IPS-NIHi7 (cell line): ENCODE results near the gene GLIPR2.
"Not testable (repeated sequence)": the region's sequence is repeated elsewhere in the genome, so short reads cannot be mapped to it uniquely, and the experiment has no call there.

Source experiments
- DNase-seq: peaks from one replicate; pipeline ENCODE4 v3.0.0; 2012; ENCODE audit warnings: mixed read lengths; ENCODE audit errors: extremely low spot score

Gene GLIPR2

GRCh38 chr9:36144309-36145232, 8.0 kb downstream of the GLIPR2 start:
- no peak for DNase-seq

- no peak for DNase-seq
Measured at GRCh38 chr9:36145970-36146369, 9.4 kb downstream of the GLIPR2 start.

- DNase-seq, result no peak
Measured at GRCh38 chr9:36146651-36147050, 10.1 kb downstream of the GLIPR2 start.

GRCh38 chr9:36147441-36148175, 11.1 kb downstream of the GLIPR2 start:
- DNase-seq, result no peak

- no peak for DNase-seq
Measured at GRCh38 chr9:36148311-36149051, 11.9 kb downstream of the GLIPR2 start.

GRCh38 chr9:36149197-36149596, 12.7 kb downstream of the GLIPR2 start:
- no peak for DNase-seq

- no peak for DNase-seq
Measured at GRCh38 chr9:36150574-36151315, 14.2 kb downstream of the GLIPR2 start.

- no peak for DNase-seq
Measured at GRCh38 chr9:36151316-36152210, 15.0 kb downstream of the GLIPR2 start.

- no peak for DNase-seq
Measured at GRCh38 chr9:36152741-36153438, 16.4 kb downstream of the GLIPR2 start.

GRCh38 chr9:36153746-36154145, 17.2 kb downstream of the GLIPR2 start:
- no peak for DNase-seq

- DNase-seq, result no peak
Measured at GRCh38 chr9:36154331-36154952, 17.9 kb downstream of the GLIPR2 start.

- DNase-seq, result no peak
Measured at GRCh38 chr9:36156116-36156515, 19.6 kb downstream of the GLIPR2 start.

- no peak for DNase-seq
Measured at GRCh38 chr9:36158122-36158521, 21.6 kb downstream of the GLIPR2 start.

- DNase-seq, result no peak
Measured at GRCh38 chr9:36158917-36159316, 22.4 kb downstream of the GLIPR2 start.

- not testable (repeated sequence) for DNase-seq
Measured at GRCh38 chr9:36159509-36159908, 23.0 kb downstream of the GLIPR2 start.

- DNase-seq, result not testable (repeated sequence)
Measured at GRCh38 chr9:36160126-36160525, 23.6 kb downstream of the GLIPR2 start.

GRCh38 chr9:36161187-36161586, 24.7 kb downstream of the GLIPR2 start:
- no peak for DNase-seq

- DNase-seq, result no peak
Measured at GRCh38 chr9:36162211-36162738, 25.7 kb downstream of the GLIPR2 start.
